ENCODE data around the gene KRT80.
"Not testable (repeated sequence)": the region's sequence is repeated elsewhere in the genome, so short reads cannot be mapped to it uniquely, and the experiment has no call there.

KRT80 gene

GRCh38 chr12:52191841-52192791 lies at the start of gene KRT80:
KRT80 (minus strand) TSS chr12:52192014; CDS start chr12:52191902, 112 bp downstream.
- DNase-seq (ENCODE audit: low read depth in 1 of 2, low spot score in 1 of 2): no peak

GRCh38 chr12:52241205-52241842 lies 49.5 kb upstream of the KRT80 start:
- no peak for DNase-seq (ENCODE audit: low read depth in 1 of 2, low spot score in 1 of 2)

- not testable (repeated sequence) for DNase-seq (ENCODE audit: low read depth in 1 of 2, low spot score in 1 of 2)
Measured at GRCh38 chr12:52240247-52240646, 48.4 kb upstream of the KRT80 start.

- no peak for DNase-seq (ENCODE audit: low read depth in 1 of 2, low spot score in 1 of 2)
Measured at GRCh38 chr12:52239767-52240166, 48.0 kb upstream of the KRT80 start.

GRCh38 chr12:52238916-52239646 lies 47.3 kb upstream of the KRT80 start:
- DNase-seq (ENCODE audit: low read depth in 1 of 2, low spot score in 1 of 2): no peak

GRCh38 chr12:52238207-52238840 lies 46.5 kb upstream of the KRT80 start:
- DNase-seq (ENCODE audit: low read depth in 1 of 2, low spot score in 1 of 2): no peak

GRCh38 chr12:52236386-52237050 lies 44.7 kb upstream of the KRT80 start:
- no peak for DNase-seq (ENCODE audit: low read depth in 1 of 2, low spot score in 1 of 2)

GRCh38 chr12:52235822-52236361 lies 44.1 kb upstream of the KRT80 start:
- DNase-seq (ENCODE audit: low read depth in 1 of 2, low spot score in 1 of 2): no peak

- DNase-seq (ENCODE audit: low read depth in 1 of 2, low spot score in 1 of 2): no peak
Measured at GRCh38 chr12:52235001-52235764, 43.4 kb upstream of the KRT80 start.

GRCh38 chr12:52234223-52234810 lies 42.5 kb upstream of the KRT80 start:
- DNase-seq (ENCODE audit: low read depth in 1 of 2, low spot score in 1 of 2): no peak

GRCh38 chr12:52233462-52234207 lies 41.8 kb upstream of the KRT80 start:
- no peak for DNase-seq (ENCODE audit: low read depth in 1 of 2, low spot score in 1 of 2)

GRCh38 chr12:52232674-52233461 lies 41.1 kb upstream of the KRT80 start, which contains the start of gene KRT7:
KRT7 (plus strand) TSS chr12:52233243; CDS start chr12:52233297, 54 bp downstream.
- no peak for DNase-seq (ENCODE audit: low read depth in 1 of 2, low spot score in 1 of 2)

- DNase-seq (ENCODE audit: low read depth in 1 of 2, low spot score in 1 of 2): no peak
Measured at GRCh38 chr12:52232203-52232673, 40.4 kb upstream of the KRT80 start.

GRCh38 chr12:52231305-52232202 lies 39.7 kb upstream of the KRT80 start:
- no peak for DNase-seq (ENCODE audit: low read depth in 1 of 2, low spot score in 1 of 2)

- DNase-seq (ENCODE audit: low read depth in 1 of 2, low spot score in 1 of 2): no peak
Measured at GRCh38 chr12:52230364-52231281, 38.8 kb upstream of the KRT80 start.
